Activated CD4-positive, alpha-beta T cell treated with anti-CD3 and anti-CD28 coated beads, Interleukin-2, amount 10 ng/mL, durations not matched to agents 24 days and 14 days (primary cell): ENCODE measurements around the gene ZYX. TPM values are rescaled to one million over a fixed set of nuclear protein-coding genes. Genes with fewer than 3 reads are reported as not detected.
"Not testable (repeated sequence)": the region's sequence is repeated elsewhere in the genome, so short reads cannot be mapped to it uniquely, and the experiment has no call there.

Experiments used
- DNase-seq: peaks from one replicate; pipeline ENCODE4 v3.0.0; 2022
- H3K27ac Mint-ChIP-seq: one replicate; pipeline ENCODE4 v1.8.0; 2022; ENCODE audit warnings: mild to moderate bottlenecking, mixed read lengths
- H3K27me3 Mint-ChIP-seq: one replicate; pipeline ENCODE4 v1.8.0; 2022; ENCODE audit warnings: mixed read lengths
- H3K36me3 Mint-ChIP-seq: one replicate; pipeline ENCODE4 v1.8.0; 2022; ENCODE audit warnings: low read depth, mild to moderate bottlenecking, mixed read lengths
- H3K4me1 Mint-ChIP-seq: one replicate; pipeline ENCODE4 v1.8.0; 2021; ENCODE audit warnings: mixed read lengths
- H3K4me3 Mint-ChIP-seq: one replicate; pipeline ENCODE4 v1.8.0; 2022; ENCODE audit warnings: mild to moderate bottlenecking, moderate library complexity, mixed read lengths
- H3K9me3 Mint-ChIP-seq: one replicate; pipeline ENCODE4 v1.8.0; 2021; ENCODE audit warnings: mixed read lengths
- intact Hi-C: fragments of 100-400 bp; cut with micrococcal nuclease; formaldehyde crosslinking; loops from one replicate; pipeline ENCODE4 v1.15.1; 2023
- total RNA-seq: library from RNA; stranded (reverse); gene quantifications from 2 replicates; pipeline ENCODE4 v1.2.3, GENCODE V29; 2022

The ZYX gene
- total RNA-seq, 1 donor from 2014 or later = 85.8 TPM

DNA sequence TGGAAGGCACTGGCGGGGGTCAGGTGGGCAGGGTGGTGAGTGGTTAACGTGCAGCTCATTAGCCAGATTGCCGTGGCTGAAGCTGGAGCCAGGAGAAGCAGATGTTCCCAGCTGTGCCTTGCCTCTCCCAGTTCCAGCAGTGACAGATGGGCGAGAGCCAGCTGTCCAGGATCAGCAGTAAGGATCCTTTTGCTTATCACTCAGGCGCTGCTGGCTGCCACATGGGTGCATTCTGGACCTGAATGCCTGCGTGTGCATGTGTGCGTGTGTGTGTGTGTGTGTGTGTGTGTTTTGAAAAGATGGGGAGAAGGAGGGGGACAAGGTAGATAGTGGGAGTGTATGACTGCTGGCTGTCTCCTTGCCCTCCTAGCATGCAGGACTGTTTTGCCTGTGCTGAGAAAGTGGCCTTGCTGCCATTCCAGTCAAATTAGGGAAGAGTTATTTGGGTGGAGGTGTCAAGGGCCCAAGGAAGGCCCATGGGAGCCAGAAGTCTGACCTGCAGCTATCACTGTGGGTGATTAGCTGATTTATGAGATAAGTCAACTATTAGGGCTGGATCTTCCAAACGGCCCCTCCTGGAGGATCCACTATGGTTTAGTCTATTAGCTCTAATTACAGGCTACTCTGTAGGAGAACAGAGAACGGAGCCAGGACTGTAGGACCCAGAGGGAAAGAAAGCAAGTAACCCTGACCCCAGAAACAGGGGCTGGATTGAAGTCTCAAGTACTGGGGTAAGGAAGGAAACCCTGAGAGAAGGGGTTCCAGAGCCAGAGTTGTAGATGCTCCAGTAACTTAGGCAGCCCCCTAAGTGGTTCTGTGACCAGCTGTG is 24.2 kb downstream of the ZYX start:
- peaks cover 15% of the 10 kb centered on the region for H3K27me3 Mint-ChIP-seq
- H3K27ac Mint-ChIP-seq = no peak overlapping the region
- no peaks in the 10 kb centered on the region for H3K9me3 Mint-ChIP-seq
- intact Hi-C loops = loop anchor here (2.0 to 5.0 kb wide), 2 partner anchors 25 to 38 kb away; partner anchors contain the start of gene ZYX
- peaks cover 26% of the 10 kb centered on the region for H3K4me1 Mint-ChIP-seq
- no peak overlapping the region for H3K4me3 Mint-ChIP-seq
- peak; percentile 53 for DNase-seq
- H3K36me3 Mint-ChIP-seq = no peaks in the 10 kb centered on the region

DNA sequence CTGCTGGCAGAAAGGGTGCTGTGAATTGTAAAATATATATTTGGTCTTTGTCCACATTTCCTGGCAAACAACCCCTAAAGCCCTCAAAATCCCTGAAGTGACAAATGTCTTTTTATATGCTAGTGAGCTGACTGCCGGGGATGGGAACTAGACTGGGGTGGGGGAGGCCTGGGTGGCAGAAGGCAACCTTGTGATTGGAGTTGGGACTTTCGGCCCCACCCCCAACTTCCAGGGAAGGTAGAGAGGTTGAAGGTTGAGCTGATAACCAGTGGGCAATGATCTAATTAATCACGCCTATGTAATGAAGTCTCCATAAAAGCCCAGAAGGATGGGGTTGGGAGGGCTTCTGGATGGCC is 24.8 kb downstream of the ZYX start:
- peaks cover 29% of the 10 kb centered on the region for H3K4me1 Mint-ChIP-seq
- no peak overlapping the region for H3K4me3 Mint-ChIP-seq
- no peak for DNase-seq
- no peaks in the 10 kb centered on the region for H3K36me3 Mint-ChIP-seq
- intact Hi-C loops = loop anchor here (2.0 to 5.0 kb wide), 2 partner anchors 25 to 39 kb away; partner anchors contain the start of gene ZYX
- peaks cover 15% of the 10 kb centered on the region for H3K27me3 Mint-ChIP-seq
- no peaks in the 10 kb centered on the region for H3K9me3 Mint-ChIP-seq
- no peak overlapping the region for H3K27ac Mint-ChIP-seq

DNA sequence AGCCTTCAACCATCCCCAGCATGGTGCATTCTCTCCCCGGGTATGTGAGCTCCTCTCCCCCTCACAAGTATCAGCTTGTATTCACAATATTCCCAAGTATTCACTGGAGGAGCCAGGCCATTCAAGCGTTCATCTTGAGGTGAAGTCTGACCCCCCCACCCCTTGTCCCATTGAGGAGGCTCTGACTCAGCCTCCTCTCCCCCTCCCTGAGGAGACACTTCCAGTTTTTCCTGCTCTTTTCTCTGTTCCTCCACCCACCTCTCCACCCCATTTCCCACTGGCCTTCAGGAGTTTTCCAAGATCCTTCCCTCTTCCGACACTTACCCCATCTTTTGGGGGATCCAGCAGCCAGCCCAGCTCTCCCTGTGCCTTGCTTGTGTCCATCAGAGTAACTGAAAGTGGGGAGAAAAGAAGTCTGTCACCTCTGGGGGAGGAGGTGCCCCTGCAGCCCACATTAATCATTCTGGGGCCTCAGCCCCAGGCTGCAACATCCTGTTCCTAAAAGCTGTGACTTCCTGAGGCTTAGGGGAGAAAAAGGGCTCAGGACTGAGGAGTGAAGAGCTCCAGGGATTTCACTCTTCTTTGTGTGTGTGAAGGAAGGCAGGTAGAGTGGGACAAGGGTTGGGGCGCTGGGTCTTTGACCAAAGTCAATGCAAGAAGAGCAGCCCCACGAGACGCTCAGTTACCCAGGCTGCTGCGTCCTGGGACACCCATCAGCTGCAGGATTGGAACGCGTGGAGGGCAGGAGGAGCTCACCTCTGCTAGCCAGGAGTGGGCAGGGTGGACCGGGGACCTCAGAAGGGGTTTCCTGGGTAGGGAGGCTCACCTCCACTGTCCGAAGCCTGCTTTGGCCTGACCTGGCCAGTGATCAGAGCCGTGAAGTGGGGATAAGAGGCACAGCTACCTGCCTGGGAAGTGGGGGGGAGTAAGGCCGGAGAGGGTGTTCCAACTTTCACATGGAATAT is 26.4 kb downstream of the ZYX start:
- H3K27me3 Mint-ChIP-seq = peaks cover 15% of the 10 kb centered on the region
- peak overlapping the region; percentile 74 for H3K4me3 Mint-ChIP-seq
- peak; percentile 75 for DNase-seq
- intact Hi-C loops = loop anchor here (2.0 to 5.0 kb wide), 2 partner anchors 27 to 40 kb away; partner anchors contain the start of gene ZYX
- no peaks in the 10 kb centered on the region for H3K36me3 Mint-ChIP-seq
- H3K4me1 Mint-ChIP-seq = peaks cover 29% of the 10 kb centered on the region
- no peaks in the 10 kb centered on the region for H3K9me3 Mint-ChIP-seq
- H3K27ac Mint-ChIP-seq = peak overlapping the region; percentile 46

DNA sequence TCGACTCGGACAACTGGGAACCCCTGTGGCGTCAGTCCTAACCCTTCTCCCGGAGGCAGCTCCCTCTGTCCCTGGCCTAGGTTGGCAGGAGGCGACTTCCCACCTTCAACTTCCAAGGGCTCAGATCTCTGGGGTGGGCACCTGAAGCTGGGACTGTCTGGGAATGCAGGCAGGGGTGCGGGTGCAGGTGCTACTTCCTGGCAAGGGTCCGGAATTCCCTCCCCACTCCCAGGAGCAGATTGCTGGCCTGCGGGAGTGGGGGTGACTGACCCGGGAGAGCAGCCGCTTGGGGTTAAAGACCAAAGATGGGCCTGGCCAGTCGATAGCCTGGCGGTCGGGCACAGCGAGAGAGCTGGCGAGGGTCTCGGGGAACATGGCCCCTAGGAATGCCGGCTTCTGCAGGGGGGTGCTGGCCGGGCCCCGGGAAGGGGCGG is 27.1 kb downstream of the ZYX start:
- H3K4me3 Mint-ChIP-seq = peak overlapping the region; percentile 74
- H3K9me3 Mint-ChIP-seq = no peaks in the 10 kb centered on the region
- no peaks in the 10 kb centered on the region for H3K36me3 Mint-ChIP-seq
- H3K27me3 Mint-ChIP-seq = peaks cover 15% of the 10 kb centered on the region
- no peak overlapping the region for H3K27ac Mint-ChIP-seq
- DNase-seq = no peak
- intact Hi-C loops = loop anchor here (5.0 kb wide), 1 partner anchor 41 kb away; no protein-coding TSS in a partner anchor
- peaks cover 29% of the 10 kb centered on the region for H3K4me1 Mint-ChIP-seq

DNA sequence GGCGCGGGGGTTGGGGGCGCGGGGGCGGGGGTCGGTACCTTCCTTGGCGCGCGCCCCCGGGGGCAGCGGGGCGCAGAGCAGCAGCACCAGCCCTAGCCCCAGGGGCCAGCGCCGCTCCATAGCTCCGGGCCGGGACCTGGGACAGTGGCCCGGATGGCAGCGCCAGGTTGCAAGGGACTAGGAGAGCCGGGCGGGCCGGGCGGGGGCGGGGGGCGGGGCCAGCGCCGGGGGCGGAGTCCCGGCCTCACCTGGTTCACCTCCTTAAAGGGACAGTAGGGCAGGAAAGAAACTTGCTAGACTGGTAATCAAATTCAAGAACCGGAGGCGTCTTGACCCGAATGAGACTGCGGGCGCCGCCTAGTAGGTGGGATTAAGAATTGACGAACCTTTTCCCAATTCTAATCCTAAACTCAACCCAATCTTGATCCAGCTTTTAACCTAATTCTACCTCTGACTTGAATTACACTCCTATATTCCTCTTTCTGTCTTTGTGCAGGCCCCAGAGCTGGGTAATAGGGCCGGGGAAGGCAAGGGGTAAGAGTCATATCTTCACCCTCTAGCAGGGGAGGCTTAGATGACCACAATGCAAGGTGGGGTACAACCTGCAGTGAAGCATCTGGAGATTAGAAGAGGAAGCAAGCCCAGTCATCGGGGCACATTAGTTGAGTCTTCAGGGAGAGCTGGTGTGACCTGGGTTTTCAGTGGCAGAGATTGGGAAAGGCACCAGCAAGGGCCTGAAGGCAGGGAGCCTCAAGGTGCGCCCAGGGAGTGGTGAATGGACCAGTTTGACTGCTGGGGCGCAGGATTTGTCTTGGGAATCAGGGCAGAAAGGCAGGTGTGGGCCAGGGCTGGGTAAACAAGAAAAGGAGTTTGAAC is 27.8 kb downstream of the ZYX start, which contains the start of gene EPHA1:
EPHA1 (minus strand) TSS at position 171 of the 876 bp plus-strand sequence; CDS start at position 120, 51 bp downstream.
- no peaks in the 10 kb centered on the region for H3K9me3 Mint-ChIP-seq
- intact Hi-C loops = loop anchor here (5.0 kb wide), 1 partner anchor 42 kb away; no protein-coding TSS in a partner anchor
- DNase-seq = peak; percentile 73
- H3K27ac Mint-ChIP-seq = peak within 1 kb of the TSS; percentile 46
- H3K27me3 Mint-ChIP-seq = peaks cover 15% of the 10 kb centered on the region
- peaks cover 28% of the 10 kb centered on the region for H3K4me1 Mint-ChIP-seq
- H3K36me3 Mint-ChIP-seq = no peaks in the 10 kb centered on the region
- H3K4me3 Mint-ChIP-seq = peak within 1 kb of the TSS; percentile 83

DNA sequence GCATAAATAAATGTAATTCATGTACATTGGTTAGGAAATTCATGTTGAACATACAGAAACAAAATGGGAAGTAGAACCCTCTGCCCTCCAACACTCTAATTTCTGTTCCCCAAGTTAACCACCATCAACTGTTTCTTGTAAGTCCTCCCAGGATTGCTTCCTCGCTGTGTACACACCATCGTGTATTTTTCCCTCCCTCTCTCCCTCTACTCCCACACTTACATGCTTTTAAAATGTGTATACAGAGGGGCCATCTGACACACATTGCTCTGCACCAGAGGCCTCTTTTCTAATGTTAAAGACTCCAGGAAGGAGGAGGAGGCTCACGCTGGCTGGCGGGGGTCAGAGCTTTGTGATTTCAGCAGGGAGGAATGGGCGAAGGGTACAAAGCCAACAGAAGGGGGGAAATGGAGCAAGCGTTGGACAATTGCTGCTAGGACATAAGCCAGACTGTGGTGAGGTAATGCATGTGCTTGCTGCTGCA is 29.4 kb downstream of the ZYX start:
- peaks cover 17% of the 10 kb centered on the region for H3K27me3 Mint-ChIP-seq
- H3K4me1 Mint-ChIP-seq = peaks cover 28% of the 10 kb centered on the region
- DNase-seq = no peak
- no peak overlapping the region for H3K27ac Mint-ChIP-seq
- peak overlapping the region; percentile 49 for H3K4me3 Mint-ChIP-seq
- intact Hi-C loops = no loop called here
- H3K9me3 Mint-ChIP-seq = no peaks in the 10 kb centered on the region
- H3K36me3 Mint-ChIP-seq = no peaks in the 10 kb centered on the region

DNA sequence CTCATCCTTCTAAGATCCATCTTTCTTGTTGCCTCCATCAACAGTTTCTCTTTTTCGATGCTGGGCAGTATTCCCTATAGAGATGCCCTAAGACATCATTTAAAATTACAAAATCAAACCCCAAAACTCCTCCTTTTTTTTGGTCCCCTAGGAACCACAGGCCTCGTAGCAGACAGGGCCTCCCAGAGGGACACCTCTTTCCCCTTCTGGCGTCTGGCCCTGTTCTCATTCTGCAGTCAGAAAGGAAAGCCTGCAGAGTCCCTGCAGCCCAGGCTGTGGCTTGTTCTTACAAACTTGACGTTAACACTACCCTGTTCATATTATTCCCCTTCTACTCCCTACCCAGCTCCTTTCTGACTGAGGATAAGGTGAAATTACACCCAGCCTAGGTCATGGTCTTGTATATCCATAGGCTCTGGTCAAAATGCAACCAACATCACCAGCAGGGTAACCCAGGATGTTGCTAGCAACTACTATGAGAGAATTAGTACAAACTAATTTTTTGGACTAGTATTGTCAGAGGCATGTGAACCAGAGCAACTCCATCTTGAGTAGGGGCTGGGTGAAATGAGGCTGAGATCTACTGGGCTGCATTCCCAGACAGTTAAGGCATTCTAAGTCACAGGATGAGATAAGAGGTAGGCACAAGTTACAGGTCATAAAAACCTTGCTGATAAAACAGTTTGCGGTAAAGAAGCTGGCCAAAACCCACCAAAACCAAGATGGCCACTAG is 31.0 kb downstream of the ZYX start:
- Mint-ChIP-seq H3K9me3 (no peaks in the 10 kb centered on the region), H3K4me1 (peaks cover 28% of the 10 kb centered on the region), H3K27ac (no peak overlapping the region), H3K36me3 (no peaks in the 10 kb centered on the region), H3K27me3 (peaks cover 16% of the 10 kb centered on the region), H3K4me3 (no peak overlapping the region)
- intact Hi-C loops = no loop called here
- no peak for DNase-seq

DNA sequence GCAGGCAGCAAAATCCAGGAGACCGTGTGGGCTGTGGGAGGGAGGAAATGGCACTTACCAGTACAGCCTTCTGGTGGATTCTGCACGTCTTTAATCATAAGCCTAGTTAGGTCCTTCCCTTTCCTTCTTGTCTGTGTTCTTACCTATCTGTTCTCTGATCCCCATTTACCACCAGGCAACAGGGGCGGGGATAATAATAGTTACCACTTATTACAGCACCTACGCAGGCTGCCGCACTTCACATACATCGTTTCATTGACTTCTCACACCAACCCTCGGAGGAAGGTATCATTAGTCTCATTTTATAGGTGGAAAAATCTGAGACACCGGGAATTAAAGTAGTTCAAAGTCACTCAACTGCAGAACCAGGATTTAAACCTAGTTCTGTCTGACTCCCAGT is 32.0 kb downstream of the ZYX start:
- no peak for DNase-seq
- Mint-ChIP-seq H3K36me3 (no peaks in the 10 kb centered on the region), H3K4me1 (peaks cover 19% of the 10 kb centered on the region), H3K27ac (no peak overlapping the region), H3K27me3 (peaks cover 10% of the 10 kb centered on the region), H3K4me3 (no peak overlapping the region), H3K9me3 (no peaks in the 10 kb centered on the region)
- intact Hi-C loops = no loop called here

DNA sequence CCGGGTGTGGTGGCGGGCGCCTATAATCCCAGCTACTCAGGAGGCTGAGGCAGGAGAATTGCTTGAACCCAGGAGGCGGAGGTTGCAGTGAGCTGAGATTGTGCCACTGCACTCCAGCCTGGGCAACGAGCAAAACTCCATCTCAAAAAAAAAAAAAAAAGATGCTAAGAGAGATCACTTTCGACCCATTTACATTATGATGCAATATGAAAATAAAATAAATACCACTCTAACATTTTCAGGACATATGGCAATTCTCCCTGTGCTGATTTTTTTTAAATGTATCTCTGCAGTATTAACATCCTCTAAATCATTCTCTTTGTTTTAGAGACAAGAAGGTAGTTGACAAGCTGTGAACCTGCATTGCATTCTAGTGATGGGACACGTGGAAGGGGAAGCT is 34.1 kb downstream of the ZYX start:
- H3K27ac Mint-ChIP-seq, DNase-seq, H3K4me3 Mint-ChIP-seq, H3K9me3 Mint-ChIP-seq, H3K4me1 Mint-ChIP-seq, H3K36me3 Mint-ChIP-seq: not testable (repeated sequence)
- H3K27me3 Mint-ChIP-seq = peaks cover 17% of the 10 kb centered on the region
- intact Hi-C loops = loop anchor here (5.0 kb wide), 1 partner anchor 113 kb away; no protein-coding TSS in a partner anchor

DNA sequence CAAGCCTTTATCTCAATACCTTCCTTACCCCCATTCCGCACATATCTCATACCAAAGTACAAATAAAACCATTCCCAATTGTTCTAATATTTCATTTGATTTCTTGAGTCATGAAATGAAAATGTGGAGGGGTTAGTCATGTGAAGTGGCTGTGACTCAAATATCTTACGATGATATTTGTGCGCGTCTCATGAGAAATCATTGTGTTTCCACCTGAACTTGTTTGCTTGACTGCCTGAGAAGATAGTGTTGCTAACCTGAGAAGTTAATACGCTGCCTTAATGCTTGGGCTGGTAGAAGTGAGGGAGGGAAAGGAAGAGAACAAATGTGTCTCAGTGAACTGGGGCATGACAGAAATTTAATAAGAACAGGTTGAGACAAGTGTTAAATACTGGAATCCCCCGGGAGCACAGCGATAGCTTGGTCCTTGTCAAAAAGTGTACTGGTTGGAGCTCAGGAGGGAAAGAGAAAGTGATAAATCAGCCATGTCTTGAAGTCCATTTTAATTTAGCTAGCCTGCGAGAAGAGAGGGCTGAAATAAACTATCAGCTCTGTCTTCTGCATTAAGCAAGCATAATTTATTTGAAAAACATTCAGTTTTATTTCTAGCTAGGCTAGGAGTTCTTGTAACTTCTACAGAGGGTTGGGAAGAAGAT is 34.7 kb downstream of the ZYX start:
- Mint-ChIP-seq H3K4me1 (peaks cover 2% of the 10 kb centered on the region), H3K4me3 (no peak overlapping the region), H3K27me3 (peaks cover 16% of the 10 kb centered on the region), H3K27ac (no peak overlapping the region), H3K9me3 (no peaks in the 10 kb centered on the region), H3K36me3 (no peaks in the 10 kb centered on the region)
- DNase-seq = no peak
- intact Hi-C loops = loop anchor here (1.0 to 5.0 kb wide), 3 partner anchors 36 to 176 kb away; no protein-coding TSS in a partner anchor

DNA sequence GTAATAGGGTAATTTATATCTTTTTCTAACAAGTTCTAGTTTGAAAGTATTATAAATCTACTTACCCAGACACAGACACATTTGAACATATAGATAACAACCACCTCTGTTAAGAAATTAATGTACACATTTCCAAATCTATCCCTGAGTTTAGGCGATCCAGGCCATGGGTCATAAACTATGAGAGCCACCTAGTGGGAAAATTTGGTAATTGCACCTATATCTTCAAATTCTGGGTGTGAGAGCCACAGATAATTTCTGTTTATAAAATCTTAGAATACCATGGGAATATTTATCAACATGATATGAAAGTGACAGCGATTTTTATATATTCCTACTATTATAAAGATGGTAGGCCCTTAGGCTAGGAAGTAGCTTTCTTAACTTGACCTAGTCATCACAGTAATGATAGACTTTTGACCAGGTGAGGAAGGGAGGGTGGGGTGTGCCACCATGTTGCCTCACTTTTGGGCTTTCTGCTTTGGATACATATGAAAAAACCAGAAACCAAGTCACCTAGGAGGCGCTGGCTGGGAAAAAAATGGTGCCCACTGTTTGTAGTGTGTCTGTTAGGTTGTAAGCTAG is 35.5 kb downstream of the ZYX start:
- no peaks in the 10 kb centered on the region for H3K36me3 Mint-ChIP-seq
- intact Hi-C loops = loop anchor here (1.0 to 5.0 kb wide), 3 partner anchors 36 to 176 kb away; no protein-coding TSS in a partner anchor
- H3K4me1 Mint-ChIP-seq = peaks cover 2% of the 10 kb centered on the region
- H3K4me3 Mint-ChIP-seq = no peak overlapping the region
- peak; percentile 80 for DNase-seq
- H3K27me3 Mint-ChIP-seq = peaks cover 16% of the 10 kb centered on the region
- no peaks in the 10 kb centered on the region for H3K9me3 Mint-ChIP-seq
- no peak overlapping the region for H3K27ac Mint-ChIP-seq
